GM18951 (cell line): ENCODE measurements around the gene GAB2.

ENCODE experiments used
- POLR2A ChIP-seq: IDR thresholded peaks from 4 replicates; pipeline ENCODE4 v1.6.1; 2011; ENCODE audit warnings: mild to moderate bottlenecking; ENCODE audit not compliant: insufficient read length, insufficient read depth; ENCODE audit errors: extremely low read depth
- in situ Hi-C: fragments of 300-500 bp; cut with MboI; formaldehyde crosslinking; loops from one replicate; pipeline ENCODE4 v1.12.0; 2022; ENCODE audit warnings: low sequenced_read_pairs, mixed read lengths, inconsistent platforms; ENCODE audit not compliant: unreplicated experiment

Gene GAB2

DNA sequence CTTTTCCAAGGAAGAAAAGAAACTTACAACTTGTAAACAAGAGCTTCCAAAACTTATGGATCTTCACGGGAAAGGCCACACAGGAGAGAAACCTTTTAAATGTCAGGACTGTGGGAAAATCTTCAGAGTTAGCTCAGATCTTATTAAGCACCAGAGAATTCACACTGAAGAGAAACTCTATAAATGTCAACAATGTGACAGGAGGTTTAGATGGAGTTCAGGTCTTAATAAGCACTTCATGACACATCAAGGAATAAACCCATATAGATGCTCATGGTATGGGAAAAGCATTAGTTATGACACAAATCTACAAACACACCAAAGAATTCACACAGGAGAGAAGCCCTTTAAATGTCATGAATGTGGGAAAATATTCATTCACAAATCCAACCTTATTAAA is 32.4 kb downstream of the GAB2 start:
- in situ Hi-C loops = no loop called here
- no peak for TF ChIP-seq POLR2A

DNA sequence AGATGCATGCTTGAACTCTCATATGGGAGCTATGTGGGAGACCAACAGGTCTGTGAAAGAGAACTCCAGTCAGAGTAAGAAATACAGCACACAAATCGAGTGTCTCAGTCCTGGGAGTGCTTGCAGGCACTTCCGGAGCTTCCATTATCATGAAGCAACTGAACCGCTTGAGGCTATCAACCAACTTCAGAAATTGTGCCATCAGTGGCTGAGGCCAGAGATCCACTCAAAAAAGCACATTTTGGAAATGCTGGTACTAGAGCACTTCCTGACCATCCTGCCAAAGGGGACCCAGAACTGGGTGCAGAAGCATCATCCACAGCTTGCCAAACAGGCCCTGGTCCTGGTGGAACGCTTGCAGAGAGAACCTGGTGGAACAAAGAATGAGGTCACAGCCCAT is 33.4 kb downstream of the GAB2 start:
- no peak for TF ChIP-seq POLR2A
- in situ Hi-C loops = no loop called here

DNA sequence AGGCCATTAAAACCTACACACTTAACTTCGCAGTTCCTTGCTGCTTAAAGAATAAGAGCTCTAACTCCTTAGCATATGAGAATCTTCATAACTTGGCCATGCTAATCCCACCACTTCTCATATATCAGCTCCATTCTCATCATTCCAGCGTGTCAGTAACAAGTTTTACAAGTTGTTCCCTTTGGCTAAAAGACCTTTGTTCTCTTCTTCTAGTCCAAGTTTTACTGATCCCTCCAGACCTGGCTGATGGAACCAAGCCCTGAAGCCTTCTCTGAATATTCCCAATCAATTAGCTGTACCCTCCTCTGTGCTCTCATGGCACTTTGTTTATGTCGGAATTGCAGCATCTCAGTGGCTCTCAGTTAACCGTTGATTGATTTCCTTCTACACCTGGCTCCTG is 35.8 kb downstream of the GAB2 start:
- in situ Hi-C loops = no loop called here
- no peak for TF ChIP-seq POLR2A

DNA sequence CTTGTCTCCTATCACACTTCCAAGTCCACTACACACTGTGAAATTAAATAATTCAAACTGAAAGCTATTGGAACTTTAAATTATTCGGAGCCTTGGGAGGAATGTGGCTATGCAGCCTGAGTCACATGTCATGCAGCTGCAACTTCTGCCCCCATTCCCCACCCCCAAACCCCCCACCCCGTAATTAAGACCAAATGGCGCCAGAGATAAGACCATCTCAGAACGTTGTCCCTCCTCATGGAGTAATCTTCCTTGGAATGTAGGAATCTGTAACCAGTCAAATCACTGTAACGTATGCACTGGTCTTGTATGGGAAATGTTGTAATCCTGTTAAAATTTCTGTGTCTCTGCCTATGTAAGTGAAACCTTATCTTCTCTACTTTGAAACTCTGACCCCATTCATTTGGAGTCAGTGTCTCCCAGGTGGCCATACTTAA is 37.0 kb downstream of the GAB2 start:
- no peak for TF ChIP-seq POLR2A
- in situ Hi-C loops = no loop called here

DNA sequence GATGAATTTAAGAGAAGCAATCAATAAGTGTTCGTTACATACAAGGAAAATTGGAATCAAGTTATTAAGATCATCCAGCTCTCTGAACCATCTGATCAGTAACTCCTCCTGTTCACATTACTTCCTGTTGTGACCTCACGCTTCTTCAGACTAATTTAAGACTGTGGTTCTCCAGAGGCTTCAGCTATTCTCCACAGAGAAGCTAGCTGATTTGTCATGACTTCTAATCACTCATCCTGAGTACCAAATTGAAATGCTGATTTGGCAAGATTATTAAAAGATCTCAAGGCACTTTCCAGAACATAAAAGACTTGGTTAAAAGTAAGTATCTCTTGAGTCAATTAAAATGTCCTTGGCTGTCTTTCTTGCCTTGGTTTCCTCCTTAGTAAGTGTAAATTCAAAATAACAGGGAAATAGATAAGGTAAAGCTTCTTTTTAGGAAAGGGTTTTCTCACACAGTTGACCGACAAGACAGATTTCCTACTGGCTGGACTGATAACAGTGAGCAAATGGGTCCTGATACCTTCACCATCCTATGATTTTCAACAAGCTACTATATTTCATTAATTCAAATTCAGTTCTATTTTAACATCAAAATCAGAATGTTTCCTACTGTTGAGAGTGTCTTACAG is 38.5 kb downstream of the GAB2 start:
- in situ Hi-C loops = no loop called here
- no peak for TF ChIP-seq POLR2A

DNA sequence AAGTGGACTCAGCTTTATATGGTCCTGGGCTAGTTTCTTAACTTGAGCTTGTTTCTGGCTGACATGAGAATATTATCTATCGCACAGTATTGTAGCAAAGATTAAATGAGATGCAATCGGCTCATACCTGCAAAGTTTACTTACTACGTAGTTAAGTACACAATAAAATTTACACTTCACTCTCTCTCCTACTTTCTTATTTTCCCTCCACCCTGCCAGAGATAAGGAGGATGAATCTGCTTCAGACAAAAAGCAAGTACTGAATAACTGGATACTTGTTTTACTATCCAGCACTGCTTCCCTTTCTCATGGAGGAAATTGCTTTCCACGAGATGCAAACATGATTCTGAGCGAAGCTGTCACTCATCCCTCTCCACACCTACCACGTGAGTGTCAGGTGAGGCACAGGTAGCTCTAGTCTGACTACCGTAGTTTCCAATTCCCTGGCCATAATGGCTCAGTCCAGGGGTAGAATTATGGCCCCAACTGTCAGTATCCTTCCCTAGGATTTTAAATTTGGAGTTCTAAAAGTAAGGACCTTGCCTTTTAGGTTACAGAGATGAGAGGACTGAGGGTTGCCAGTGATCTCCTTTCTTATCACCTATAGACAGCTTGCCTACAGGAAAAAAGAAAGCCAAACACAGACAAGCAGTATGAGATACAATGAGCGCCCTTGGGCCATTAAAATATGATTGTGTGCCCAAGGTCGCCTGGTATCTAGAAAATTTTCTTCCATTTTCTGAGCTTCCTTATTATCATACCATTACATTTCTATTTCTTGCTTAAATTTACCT is 39.8 kb downstream of the GAB2 start:
- TF ChIP-seq POLR2A = no peak
- in situ Hi-C loops = no loop called here

DNA sequence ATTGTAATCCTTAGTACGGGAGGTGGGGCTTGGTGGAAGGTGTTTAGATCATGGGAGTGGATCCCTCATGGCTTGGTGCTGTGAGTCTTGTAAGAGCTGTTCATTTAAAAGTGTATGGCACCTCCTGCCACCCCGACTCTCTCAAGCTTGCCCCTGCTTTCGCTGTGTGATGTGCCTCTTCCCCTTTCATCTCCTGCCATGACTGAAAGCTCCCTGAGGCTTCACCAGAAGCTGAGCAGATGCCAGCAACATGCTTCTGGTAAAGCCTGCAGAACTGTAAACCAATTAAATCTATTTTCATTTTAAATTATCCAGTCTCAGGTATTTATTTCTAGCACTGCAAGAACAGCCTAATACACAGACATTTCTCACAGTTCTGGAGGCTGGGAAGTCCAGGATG is 40.8 kb downstream of the GAB2 start:
- in situ Hi-C loops = no loop called here
- no peak for TF ChIP-seq POLR2A

DNA sequence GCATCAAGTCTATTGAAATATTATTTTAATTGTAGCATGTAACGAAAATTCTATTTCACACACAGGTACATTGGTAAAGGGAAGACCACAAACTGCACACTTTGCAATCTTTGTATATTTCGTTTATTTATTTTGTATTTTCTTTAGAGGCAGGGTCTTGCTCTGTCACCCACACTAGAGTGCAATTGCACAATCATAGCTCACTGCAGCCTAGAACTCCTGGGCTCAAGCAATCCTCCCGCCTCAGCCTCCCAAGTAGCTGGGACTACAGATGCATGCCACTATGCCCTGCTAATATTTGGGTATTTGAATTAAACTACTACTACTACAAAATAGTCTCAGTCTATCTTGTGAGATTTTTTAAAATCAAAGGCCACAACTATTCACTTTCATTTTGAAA is 42.7 kb downstream of the GAB2 start:
- TF ChIP-seq POLR2A = no peak
- in situ Hi-C loops = no loop called here

DNA sequence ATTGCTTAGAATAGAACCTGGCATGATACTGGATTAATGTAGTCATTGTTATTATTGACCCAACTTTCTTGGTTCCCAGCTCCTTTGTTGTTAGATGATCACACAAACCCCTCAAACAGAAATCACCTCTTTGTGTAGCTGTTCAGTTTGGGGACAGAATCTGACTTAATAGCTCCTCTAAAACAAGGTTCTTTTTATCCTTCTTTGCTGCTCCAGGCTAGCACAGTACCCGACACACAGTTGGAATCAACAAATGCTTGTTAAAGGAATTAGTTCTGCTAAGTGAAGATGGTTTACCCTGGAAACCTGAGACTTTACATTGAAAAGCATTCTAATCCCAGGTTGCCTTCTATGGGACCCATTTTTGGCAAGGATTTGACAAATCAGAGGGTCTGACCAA is 43.9 kb downstream of the GAB2 start:
- in situ Hi-C loops = no loop called here

DNA sequence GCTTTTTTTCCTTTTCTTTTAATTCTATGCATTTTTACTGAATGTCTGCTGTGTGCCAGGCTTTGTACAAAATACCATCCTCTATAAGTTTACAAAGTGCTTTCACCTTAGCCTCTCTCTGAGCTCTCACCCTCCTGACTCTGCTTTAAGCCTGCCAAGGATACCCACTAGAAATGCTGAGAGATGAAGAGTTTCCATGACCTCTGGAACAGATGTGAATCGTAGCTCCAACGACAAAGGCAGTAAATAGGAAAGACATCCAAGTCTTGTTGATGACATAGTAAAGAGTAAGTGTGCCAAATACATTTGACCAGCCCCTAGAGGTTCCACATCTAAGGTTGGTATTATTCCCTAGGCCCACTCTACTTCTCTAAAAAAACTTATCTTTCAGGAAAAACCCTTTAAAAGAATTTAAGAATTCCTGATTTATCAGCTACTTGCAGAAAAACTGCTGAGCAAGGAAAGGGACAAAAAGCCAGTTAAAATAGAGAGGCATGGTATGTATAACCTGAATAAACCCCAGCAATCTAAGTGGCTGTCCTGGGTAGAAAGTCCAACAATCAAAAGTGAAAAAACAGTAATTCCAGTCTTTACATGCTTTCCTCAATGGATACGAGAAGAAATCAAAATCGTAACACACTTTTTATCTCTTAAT is 45.4 kb downstream of the GAB2 start:
- no peak for TF ChIP-seq POLR2A
- in situ Hi-C loops = no loop called here

More for the DNA sequence above, 43.9 kb downstream of the GAB2 start:
- TF ChIP-seq POLR2A = no peak

DNA sequence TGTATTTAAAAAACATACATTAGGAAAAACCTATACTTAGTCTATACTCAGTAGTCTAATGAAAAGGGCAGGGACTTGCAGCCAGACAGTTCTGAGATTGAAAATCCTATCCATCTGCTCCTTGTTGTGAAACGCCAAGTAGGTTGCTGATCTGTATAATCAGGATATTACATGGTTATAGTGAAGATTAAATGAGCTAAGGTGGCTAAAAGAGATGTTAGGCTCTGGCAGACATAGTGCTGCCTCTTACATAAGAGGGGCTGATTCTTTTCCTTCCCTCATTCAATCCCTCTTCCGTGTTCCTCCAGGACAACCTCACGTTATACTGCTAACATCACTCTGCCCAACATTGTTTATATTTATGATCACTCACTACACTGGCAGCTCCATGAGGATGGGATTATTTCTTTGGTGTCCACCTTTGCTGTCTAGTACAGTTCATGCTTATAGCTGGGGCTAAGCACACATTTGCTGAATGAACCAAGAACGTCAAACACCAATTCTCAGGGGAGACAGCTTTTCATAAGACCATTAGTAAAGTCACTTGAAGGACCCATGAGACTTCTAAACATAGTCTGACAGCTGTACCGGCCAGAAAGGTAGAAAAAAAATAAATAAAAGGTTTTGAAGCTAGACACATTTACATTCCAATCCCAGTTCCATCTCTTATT is 46.3 kb downstream of the GAB2 start:
- in situ Hi-C loops = no loop called here
- TF ChIP-seq POLR2A = no peak

DNA sequence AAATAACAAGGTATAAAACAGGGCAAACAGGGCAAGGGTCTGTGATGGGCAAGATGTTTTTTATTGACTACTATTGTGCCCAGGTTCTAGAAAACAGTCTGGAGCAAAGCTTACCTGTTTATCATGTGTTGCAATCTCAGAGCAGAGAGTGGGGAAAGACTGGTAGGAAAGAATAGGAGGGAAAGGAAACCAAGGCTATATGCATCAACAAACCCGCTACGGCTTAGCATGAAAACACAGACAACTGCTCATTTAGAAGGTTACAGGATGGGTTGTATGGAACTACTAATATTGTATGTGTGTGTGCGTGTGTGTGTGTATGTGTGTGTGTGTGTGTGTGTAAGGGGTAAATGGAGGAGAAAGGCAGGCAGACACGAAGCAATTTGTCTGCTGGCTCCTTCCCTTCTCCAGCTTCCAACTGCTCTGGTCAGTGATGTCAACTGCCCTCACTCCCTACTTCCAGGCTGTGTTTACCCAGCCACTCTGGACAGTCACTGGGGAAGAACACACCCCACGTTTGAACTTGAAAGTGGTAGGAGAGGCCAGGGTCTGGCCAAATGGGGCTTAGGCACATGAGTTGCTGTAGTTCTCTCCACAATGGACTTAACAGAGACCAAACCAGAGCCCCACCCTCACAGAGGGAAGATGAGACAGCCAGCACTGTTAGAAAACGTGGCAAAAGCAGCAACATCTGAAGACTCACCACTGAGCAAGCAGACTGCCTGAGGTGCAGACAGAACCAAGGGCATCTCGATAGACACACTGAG is 47.0 kb downstream of the GAB2 start:
- no peak for TF ChIP-seq POLR2A
- in situ Hi-C loops = no loop called here

DNA sequence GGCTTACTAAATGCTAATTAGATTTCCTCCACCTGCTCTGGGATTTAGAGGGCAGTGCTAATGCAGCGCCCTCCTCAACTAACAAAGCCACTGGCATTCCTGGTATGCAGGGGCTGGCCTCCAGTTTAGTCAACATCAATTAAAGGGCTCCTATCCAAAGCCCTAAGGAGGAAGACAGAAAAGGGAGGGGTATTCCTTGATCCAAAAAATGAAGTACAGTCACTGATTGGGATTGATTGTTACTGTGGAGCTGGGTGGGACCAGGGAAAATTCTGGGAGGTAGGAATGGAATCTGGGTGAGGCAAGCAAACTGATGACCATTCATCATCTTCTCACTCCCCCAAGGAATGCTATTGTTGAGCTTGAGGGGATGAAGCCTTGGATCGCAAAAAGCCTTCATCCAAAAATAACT is 52.2 kb downstream of the GAB2 start:
- no peak for TF ChIP-seq POLR2A
- in situ Hi-C loops = no loop called here
